HCT116 (cell line): ENCODE results near the gene TOP3B. TPM values are rescaled to one million over a fixed set of nuclear protein-coding genes. Genes with fewer than 3 reads are reported as not detected.

Source experiments
- ATAC-seq: fragments of 200-7000 bp; cut with Tn5 transposase; 2 replicates; pipeline ENCODE4 v1.9.1; 2020; ENCODE audit warnings: mild to moderate bottlenecking, moderate library complexity
- BruUV-seq: library from RNA; stranded (reverse); fragments of 400-500 nt; replicated peaks from 2 replicates; lab custom pipeline; 2021; lab: Mats Ljungman, UMichigan
- CTCF ChIA-PET: fragments of 300-600 bp; sonication (Branson Sonifier 250); formaldehyde crosslinking; loops from one replicate; lab custom pipeline; 2021; ENCODE audit warnings: antibody characterized with exemption; lab: Charles Lee
- POLR2A ChIA-PET: fragments of 300-600, 350-600 bp; sonication (Branson Sonifier 250); formaldehyde crosslinking; loops from one replicate; lab custom pipeline; 2021; ENCODE audit warnings: antibody characterized with exemption; lab: Charles Lee
- RAD21 ChIA-PET, 2 experiments: fragments of 300-600 bp; sonication (Branson Sonifier 250); formaldehyde crosslinking; loops; one replicate each; lab custom pipeline; 2023; ENCODE audit warnings: low total read pairs in 2 of 2; ENCODE audit not compliant: uncharacterized antibody in 2 of 2, unreplicated experiment in 2 of 2, low non-redundant PET in 1 of 2; lab: Charles Lee
- DNase-seq: peaks from one replicate; pipeline ENCODE4 v3.0.0-alpha.2; 2010; ENCODE audit warnings: low read depth, low spot score
- H2AFZ ChIP-seq: fragments of 200-600 bp; shearing (Covaris generic), sonication (generic); 2 replicates; pipeline ENCODE4 v1.6.1; 2017; ENCODE audit warnings: low read depth, mixed run types, mixed read lengths, antibody characterized with exemption, low read length; ENCODE audit not compliant: poor library complexity, severe bottlenecking
- H3K27ac ChIP-seq: 2 replicates; pipeline ENCODE4 v1.5.1; 2012; ENCODE audit warnings: low read depth, low read length
- H3K27me3 ChIP-seq: fragments of 200-600 bp; sonication (generic); 2 replicates; pipeline ENCODE4 v1.6.1; 2016; ENCODE audit warnings: mixed run types, low read length, mixed read lengths; ENCODE audit not compliant: insufficient read depth
- H3K36me3 ChIP-seq, 2 experiments: fragments of 200-500 bp in 1 of 2; fragments of 200-600 bp in 1 of 2; sonication (Bioruptor generic) in 1 of 2; sonication (generic) in 1 of 2; 2 replicates each; pipeline versions ENCODE4 v1.5.1 to v1.6.1; 2014 to 2016; ENCODE audit warnings: low read length in 2 of 2, inconsistent platforms in 1 of 2, mixed read lengths in 1 of 2, mixed run types in 1 of 2; ENCODE audit not compliant: insufficient read depth in 2 of 2, control insufficient read depth in 1 of 2
- H3K4me1 ChIP-seq, 2 experiments: fragments of 200-600 bp in 1 of 2; sonication (generic) in 1 of 2; 2 replicates each; pipeline versions ENCODE4 v1.5.1 to v1.6.1; 2012 to 2017; ENCODE audit warnings: low read length in 2 of 2, inconsistent platforms in 1 of 2, mild to moderate bottlenecking in 1 of 2, mixed read lengths in 1 of 2, mixed run types in 1 of 2, moderate library complexity in 1 of 2; ENCODE audit not compliant: insufficient read depth in 2 of 2, control insufficient read depth in 1 of 2
- H3K4me2 ChIP-seq: fragments of 200-600 bp; sonication (generic); 2 replicates; pipeline ENCODE4 v1.6.1; 2017; ENCODE audit warnings: mixed run types, low read length, mixed read lengths
- H3K4me3 ChIP-seq, 2 experiments: fragments of 200-600 bp in 1 of 2; sonication (generic) in 1 of 2; replicated peaks in 1 of 2; 2 replicates each; pipeline ENCODE4 v1.5.1; 2011 to 2016; ENCODE audit warnings: low read length in 2 of 2, control low read depth in 1 of 2, low read depth in 1 of 2, mild to moderate bottlenecking in 1 of 2, mixed read lengths in 1 of 2, mixed run types in 1 of 2
- H3K79me2 ChIP-seq: fragments of 200-600 bp; sonication (generic); 2 replicates; pipeline ENCODE4 v1.6.1; 2017; ENCODE audit warnings: mild to moderate bottlenecking, mixed run types, low read length, moderate library complexity, mixed read lengths; ENCODE audit not compliant: insufficient read depth
- H3K9ac ChIP-seq: fragments of 200-600 bp; sonication (generic); 2 replicates; pipeline ENCODE4 v1.6.1; 2016; ENCODE audit warnings: low read length, mixed read lengths
- H3K9me2 ChIP-seq: fragments of 200-600 bp; sonication (generic), shearing (Covaris generic); 2 replicates; pipeline ENCODE4 v1.6.1; 2017; ENCODE audit warnings: mixed run types, mild to moderate bottlenecking, moderate library complexity; ENCODE audit not compliant: insufficient read depth
- H3K9me3 ChIP-seq, 2 experiments: fragments of 200-500 bp in 1 of 2; fragments of 200-600 bp in 1 of 2; sonication (Bioruptor generic) in 1 of 2; sonication (generic) in 1 of 2; 2 replicates each; pipeline ENCODE4 v1.6.1; 2014 to 2017; ENCODE audit warnings: low read length in 2 of 2, mixed read lengths in 2 of 2, inconsistent platforms in 1 of 2, low read depth in 1 of 2, mild to moderate bottlenecking in 1 of 2, mixed run types in 1 of 2, moderate library complexity in 1 of 2; ENCODE audit not compliant: control insufficient read depth in 1 of 2, insufficient read depth in 1 of 2
- H4K20me1 ChIP-seq: fragments of 200-600 bp; sonication (generic), shearing (Covaris generic); 2 replicates; pipeline ENCODE4 v1.6.1; 2017; ENCODE audit warnings: mixed run types, mild to moderate bottlenecking, moderate library complexity; ENCODE audit not compliant: insufficient read depth
- CBX3 ChIP-seq: IDR thresholded peaks from 2 replicates; pipeline ENCODE4 v1.6.1; 2012; ENCODE audit warnings: low read depth
- EGR1 ChIP-seq: IDR thresholded peaks from 2 replicates; pipeline ENCODE4 v1.6.1; 2012; ENCODE audit warnings: low read depth
- EZH2 ChIP-seq: fragments of 200-600 bp; sonication (generic); IDR thresholded peaks from 2 replicates; pipeline ENCODE4 v1.6.1; 2017; ENCODE audit warnings: antibody characterized with exemption, mixed run types
- FOSL1 ChIP-seq: IDR thresholded peaks from 2 replicates; pipeline ENCODE4 v1.6.1; 2012; ENCODE audit warnings: low read depth
- POLR2AphosphoS5 ChIP-seq: IDR thresholded peaks from 2 replicates; pipeline ENCODE4 v1.6.1; 2011; ENCODE audit warnings: mild to moderate bottlenecking, low read depth, low read length, moderate library complexity
- SIN3A ChIP-seq: IDR thresholded peaks from 2 replicates; pipeline ENCODE4 v1.6.1; 2012; ENCODE audit warnings: low read depth
- SP1 ChIP-seq: IDR thresholded peaks from 2 replicates; pipeline ENCODE4 v1.6.1; 2012; ENCODE audit warnings: low read depth
- TCF7L2 ChIP-seq: IDR thresholded peaks from 2 replicates; pipeline ENCODE4 v1.7.0; 2011; ENCODE audit warnings: borderline replicate concordance, inconsistent platforms; ENCODE audit not compliant: insufficient read depth, insufficient read length; ENCODE audit errors: extremely low read depth
- YY1 ChIP-seq: IDR thresholded peaks from 2 replicates; pipeline ENCODE4 v1.6.1; 2011; ENCODE audit warnings: low read length, low read depth, moderate library complexity, mild to moderate bottlenecking; ENCODE audit not compliant: insufficient replicate concordance; ENCODE audit errors: extremely low read depth
- ZFX ChIP-seq: fragments of 450-650 bp; IDR thresholded peaks from 2 replicates; pipeline ENCODE4 v1.6.1; 2017
- intact Hi-C: fragments of 100-400 bp; cut with micrococcal nuclease; formaldehyde crosslinking; loops from 2 replicates; pipeline ENCODE4 v1.10.0; 2022
- total RNA-seq: library from RNA; stranded (reverse); gene quantifications from one replicate; pipeline ENCODE4 v1.2.1, GENCODE V29; 2021; ENCODE audit not compliant: unreplicated experiment
- TF ChIP-seq, protein P1 (sequence below): IDR thresholded peaks from 2 replicates; pipeline ENCODE4 v1.6.1; 2012
- TF ChIP-seq, protein P2 (sequence below), 3 experiments: fragments of 200-600 bp in 1 of 3; sonication (generic) in 1 of 3; IDR thresholded peaks in 2 of 3; conservative IDR thresholded peaks in 1 of 3; 2 replicates each; pipeline ENCODE4 v1.5.1; 2012 to 2017; ENCODE audit warnings: low read depth in 2 of 3, low read length in 2 of 3, antibody characterized with exemption in 1 of 3, borderline replicate concordance in 1 of 3, control low read depth in 1 of 3, mild to moderate bottlenecking in 1 of 3, mixed read lengths in 1 of 3, mixed run types in 1 of 3, moderate library complexity in 1 of 3; ENCODE audit not compliant: insufficient read depth in 1 of 3
- TF ChIP-seq, protein P3 (sequence below): IDR thresholded peaks from 2 replicates; pipeline ENCODE4 v1.6.1; 2012; ENCODE audit warnings: low read depth

The TOP3B gene
- total RNA-seq, 1 experiment from 2014 or later: 50.1 TPM

DNA sequence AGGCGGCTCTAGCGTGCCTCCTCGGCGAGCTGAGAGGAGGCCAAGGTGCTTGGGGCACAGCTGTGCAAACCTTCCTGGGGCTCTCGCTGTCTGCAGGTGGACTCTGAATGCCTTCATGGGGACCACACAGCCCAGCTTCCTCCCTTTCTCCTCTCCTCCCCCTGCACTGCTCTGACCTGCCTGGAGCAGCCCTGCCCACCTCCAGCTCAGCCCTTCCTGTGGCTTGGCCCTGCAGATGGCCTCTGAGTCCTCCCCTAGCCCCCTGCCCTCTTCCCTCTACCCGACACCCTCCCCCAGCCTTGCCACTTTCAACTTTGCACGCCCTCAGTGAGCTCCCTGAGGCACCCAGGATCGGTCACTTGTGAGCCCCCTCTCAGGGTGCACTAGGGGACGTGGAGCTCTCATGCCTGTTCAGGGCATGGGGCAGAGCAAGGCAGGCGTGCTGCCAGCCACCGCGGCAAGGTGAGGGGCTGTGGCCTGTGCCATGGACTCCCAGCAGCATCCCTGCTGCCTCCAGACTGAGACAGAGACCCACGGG is 61.3 kb downstream of the TOP3B start:
- H4K20me1 ChIP-seq: no peaks in the 10 kb centered on the region
- H3K4me2 ChIP-seq: no peak overlapping the region
- no peak overlapping the region for H2AFZ ChIP-seq
- no TSS peak for BruUV-seq
- CTCF ChIA-PET: no interaction called here
- POLR2A ChIA-PET: no interaction called here
- H3K79me2 ChIP-seq: no peaks in the 10 kb centered on the region
- H3K36me3 ChIP-seq: no peaks in the 10 kb centered on the region; a peak in 1 of 4 replicates
- intact Hi-C loops: no loop called here
- DNase-seq: no peak
- ATAC-seq: peak; percentile 17; the same call in 1 of the 2 replicates
- H3K27ac ChIP-seq: no peak overlapping the region
- no peaks in the 10 kb centered on the region for H3K27me3 ChIP-seq
- H3K4me3 ChIP-seq: no peak overlapping the region
- H3K9ac ChIP-seq: no peak overlapping the region
- RAD21 ChIA-PET: no interaction called here
- no peaks in the 10 kb centered on the region for H3K9me2 ChIP-seq
- H3K4me1 ChIP-seq: no peaks in the 10 kb centered on the region
- TF ChIP-seq, protein P1, sequence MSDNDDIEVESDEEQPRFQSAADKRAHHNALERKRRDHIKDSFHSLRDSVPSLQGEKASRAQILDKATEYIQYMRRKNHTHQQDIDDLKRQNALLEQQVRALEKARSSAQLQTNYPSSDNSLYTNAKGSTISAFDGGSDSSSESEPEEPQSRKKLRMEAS: no peak
- TF ChIP-seq POLR2AphosphoS5: no peak
- TF ChIP-seq, protein P2, sequence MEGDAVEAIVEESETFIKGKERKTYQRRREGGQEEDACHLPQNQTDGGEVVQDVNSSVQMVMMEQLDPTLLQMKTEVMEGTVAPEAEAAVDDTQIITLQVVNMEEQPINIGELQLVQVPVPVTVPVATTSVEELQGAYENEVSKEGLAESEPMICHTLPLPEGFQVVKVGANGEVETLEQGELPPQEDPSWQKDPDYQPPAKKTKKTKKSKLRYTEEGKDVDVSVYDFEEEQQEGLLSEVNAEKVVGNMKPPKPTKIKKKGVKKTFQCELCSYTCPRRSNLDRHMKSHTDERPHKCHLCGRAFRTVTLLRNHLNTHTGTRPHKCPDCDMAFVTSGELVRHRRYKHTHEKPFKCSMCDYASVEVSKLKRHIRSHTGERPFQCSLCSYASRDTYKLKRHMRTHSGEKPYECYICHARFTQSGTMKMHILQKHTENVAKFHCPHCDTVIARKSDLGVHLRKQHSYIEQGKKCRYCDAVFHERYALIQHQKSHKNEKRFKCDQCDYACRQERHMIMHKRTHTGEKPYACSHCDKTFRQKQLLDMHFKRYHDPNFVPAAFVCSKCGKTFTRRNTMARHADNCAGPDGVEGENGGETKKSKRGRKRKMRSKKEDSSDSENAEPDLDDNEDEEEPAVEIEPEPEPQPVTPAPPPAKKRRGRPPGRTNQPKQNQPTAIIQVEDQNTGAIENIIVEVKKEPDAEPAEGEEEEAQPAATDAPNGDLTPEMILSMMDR (IDR thresholded peaks at IDR 0.05 in 2 of 3, conservative IDR thresholded peaks at IDR 0.05 in 1 of 3; ENCODE audit: borderline replicate concordance in 1 of 3, insufficient read depth in 1 of 3, low read depth in 2 of 3, low read length in 2 of 3): no peak
- no peak for TF ChIP-seq TCF7L2
- H3K9me3 ChIP-seq: no peaks in the 10 kb centered on the region

DNA sequence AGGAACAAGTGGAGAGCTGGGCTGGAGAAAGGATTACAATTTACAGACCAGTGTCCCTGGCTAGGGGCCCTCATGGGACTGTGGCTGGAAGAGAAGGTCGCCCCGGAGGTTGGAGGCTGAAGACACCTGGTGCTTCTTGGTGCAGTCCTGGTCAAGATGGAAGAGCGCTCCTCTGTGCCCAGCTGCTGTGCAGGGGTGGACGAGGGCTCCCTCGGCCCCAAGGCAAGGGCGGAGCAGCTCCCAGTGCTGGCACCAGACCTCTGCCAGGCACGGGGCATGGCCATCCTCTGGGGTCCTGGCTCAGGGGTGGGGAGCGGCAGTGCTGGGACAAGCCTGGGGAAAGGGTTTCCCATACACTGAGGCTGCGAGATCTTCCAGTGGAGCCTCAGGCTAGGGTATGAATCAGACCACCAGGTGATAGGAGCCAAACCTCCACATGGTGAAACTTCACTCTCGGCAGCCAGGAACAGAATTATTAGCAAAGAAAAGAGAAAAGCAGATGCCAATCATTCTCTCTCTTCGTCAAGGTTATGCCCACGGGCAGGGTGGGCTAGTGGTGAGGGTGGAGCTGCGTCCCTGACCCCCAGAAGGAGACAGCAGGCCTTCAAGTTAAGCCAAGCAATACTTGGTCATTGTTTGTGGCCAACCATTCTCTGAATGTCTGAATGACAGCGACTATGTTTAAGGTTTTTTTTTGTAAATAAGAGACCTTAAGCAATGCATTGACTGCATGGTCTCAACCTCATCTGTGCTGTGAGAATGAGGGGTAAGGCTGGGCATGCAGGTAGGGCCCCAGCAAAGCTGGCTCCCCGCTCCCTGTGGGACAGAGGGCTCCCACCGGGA is 62.0 kb downstream of the TOP3B start:
- BruUV-seq: no TSS peak
- POLR2A ChIA-PET: no interaction called here
- TF ChIP-seq POLR2AphosphoS5 (no peak), SIN3A (no peak), CBX3 (no peak), EZH2 (no peak), ZFX (no peak), EGR1 (no peak), FOSL1 (no peak), YY1 (no peak), SP1 (no peak)
- TF ChIP-seq, protein P3, sequence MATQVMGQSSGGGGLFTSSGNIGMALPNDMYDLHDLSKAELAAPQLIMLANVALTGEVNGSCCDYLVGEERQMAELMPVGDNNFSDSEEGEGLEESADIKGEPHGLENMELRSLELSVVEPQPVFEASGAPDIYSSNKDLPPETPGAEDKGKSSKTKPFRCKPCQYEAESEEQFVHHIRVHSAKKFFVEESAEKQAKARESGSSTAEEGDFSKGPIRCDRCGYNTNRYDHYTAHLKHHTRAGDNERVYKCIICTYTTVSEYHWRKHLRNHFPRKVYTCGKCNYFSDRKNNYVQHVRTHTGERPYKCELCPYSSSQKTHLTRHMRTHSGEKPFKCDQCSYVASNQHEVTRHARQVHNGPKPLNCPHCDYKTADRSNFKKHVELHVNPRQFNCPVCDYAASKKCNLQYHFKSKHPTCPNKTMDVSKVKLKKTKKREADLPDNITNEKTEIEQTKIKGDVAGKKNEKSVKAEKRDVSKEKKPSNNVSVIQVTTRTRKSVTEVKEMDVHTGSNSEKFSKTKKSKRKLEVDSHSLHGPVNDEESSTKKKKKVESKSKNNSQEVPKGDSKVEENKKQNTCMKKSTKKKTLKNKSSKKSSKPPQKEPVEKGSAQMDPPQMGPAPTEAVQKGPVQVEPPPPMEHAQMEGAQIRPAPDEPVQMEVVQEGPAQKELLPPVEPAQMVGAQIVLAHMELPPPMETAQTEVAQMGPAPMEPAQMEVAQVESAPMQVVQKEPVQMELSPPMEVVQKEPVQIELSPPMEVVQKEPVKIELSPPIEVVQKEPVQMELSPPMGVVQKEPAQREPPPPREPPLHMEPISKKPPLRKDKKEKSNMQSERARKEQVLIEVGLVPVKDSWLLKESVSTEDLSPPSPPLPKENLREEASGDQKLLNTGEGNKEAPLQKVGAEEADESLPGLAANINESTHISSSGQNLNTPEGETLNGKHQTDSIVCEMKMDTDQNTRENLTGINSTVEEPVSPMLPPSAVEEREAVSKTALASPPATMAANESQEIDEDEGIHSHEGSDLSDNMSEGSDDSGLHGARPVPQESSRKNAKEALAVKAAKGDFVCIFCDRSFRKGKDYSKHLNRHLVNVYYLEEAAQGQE: no peak

More for the DNA sequence above, 62.0 kb downstream of the TOP3B start:
- Histone ChIP-seq H3K9ac (no peak overlapping the region), H3K4me2 (no peak overlapping the region), H3K79me2 (no peaks in the 10 kb centered on the region), H4K20me1 (no peaks in the 10 kb centered on the region), H3K4me3 (no peak overlapping the region), H3K9me3 (no peaks in the 10 kb centered on the region), H3K4me1 (no peaks in the 10 kb centered on the region), H3K27ac (no peak overlapping the region), H3K27me3 (no peaks in the 10 kb centered on the region), H3K9me2 (no peaks in the 10 kb centered on the region), H2AFZ (no peak overlapping the region), H3K36me3 (no peaks in the 10 kb centered on the region; a peak in 1 of 4 replicates)
- CTCF ChIA-PET: no interaction called here
- ATAC-seq (no peak), DNase-seq (no peak)
- RAD21 ChIA-PET: no interaction called here
- intact Hi-C loops: no loop called here
